Ovary (tissue), 9 donors: ENCODE measurements around the gene CTDSPL2. TPM values are rescaled to one million over a fixed set of nuclear protein-coding genes. Genes with fewer than 3 reads are reported as not detected.
A peak's percentile ranks its signal among the peaks of the same experiment; 100 is the strongest.
"Not testable (repeated sequence)": the region's sequence is repeated elsewhere in the genome, so short reads cannot be mapped to it uniquely, and the experiment has no call there.

Source experiments
- DNase-seq, 5 donors: peaks; one replicate each; pipeline ENCODE4 v3.0.0-alpha.2; 2019 to 2020
- H3K27ac ChIP-seq, 2 donors: fragments of 200-600 bp; one replicate each; pipeline versions ENCODE4 v1.5.1 to v1.8.0; 2019 to 2022
- H3K27me3 ChIP-seq: fragments of 200-600 bp; one replicate; pipeline ENCODE4 v1.8.0; 2022
- H3K36me3 ChIP-seq: fragments of 200-600 bp; sonication (generic); one replicate; pipeline ENCODE4 v1.5.1; 2019
- H3K4me1 ChIP-seq: one replicate; pipeline ENCODE4 v1.8.1; 2013; ENCODE audit warnings: mild to moderate bottlenecking, moderate library complexity; ENCODE audit not compliant: insufficient read depth
- H3K4me3 ChIP-seq: fragments of 200-600 bp; sonication (generic); one replicate; pipeline ENCODE4 v1.5.1; 2017
- H3K9me3 ChIP-seq, 2 donors: fragments of 200-600 bp in 1 of 2; sonication (generic) in 1 of 2; one replicate each; pipeline versions ENCODE4 v1.5.1 to v1.8.1; 2013 to 2019; ENCODE audit warnings: mild to moderate bottlenecking in 1 of 2, moderate library complexity in 1 of 2
- CTCF ChIP-seq, 3 donors: fragments of 450-650 bp in 2 of 3; fragments of 200-600 bp in 1 of 3; IDR thresholded peaks; one replicate each; pipeline versions ENCODE4 v1.5.1 to v1.8.0; 2016 to 2022; ENCODE audit warnings: antibody characterized with exemption in 3 of 3, mild to moderate bottlenecking in 1 of 3
- EP300 ChIP-seq: sonication (generic); formaldehyde crosslinking; IDR thresholded peaks from one replicate; pipeline ENCODE4 v1.6.1; 2017; ENCODE audit warnings: antibody characterized with exemption
- POLR2A ChIP-seq: fragments of 450-650 bp; IDR thresholded peaks from one replicate; pipeline ENCODE4 v1.6.1; 2017; ENCODE audit warnings: antibody characterized with exemption, mild to moderate bottlenecking, moderate library complexity
- WGBS, 3 donors: extraction: QIAGEN DNeasy Blood & Tissue Kit in 1 of 3; methylation state at CpG; one replicate each; pipeline versions ENCODE4 v1.1.5 to v1.1.7; 2013 to 2017; 5-methylcytosine and 5-hydroxymethylcytosine counted together
- intact Hi-C, 4 donors: fragments of 100-400 bp; cut with DNase I; formaldehyde crosslinking; loops; one replicate each; pipeline versions ENCODE4 v1.11.0 to v1.15.1; 2022 to 2023
- polyA plus RNA-seq, 2 donors: library from polyadenylated mRNA; stranded (reverse); fragments of 200-250 nt in 1 of 2; fragments of 350-450 nt in 1 of 2; fragmentation: Illumina TruSeq in 1 of 2; extraction: RNeasy Lipid Tissue Mini Kit (QIAGEN cat#74804) in 1 of 2; gene quantifications; one replicate each; pipeline ENCODE4 v1.2.3, GENCODE V29; 2013 to 2014
- total RNA-seq, 7 donors: library from RNA; depleted of rRNA in 2 of 7; stranded (reverse); fragments of >200 nt in 2 of 7; fragmentation: NEBNext Ultra II Directional in 3 of 7; extraction: Animal tissue kit (Norgen Biotek cat#: 25700) in 3 of 7; gene quantifications; one replicate each; pipeline versions ENCODE4 v1.1.0 to v1.2.4, GENCODE V29; 2016 to 2023
- donor health status: DM: no; HTN: no; CAD: no; lungs with moderate emphysema.
- donor health status: DM: no; HTN: no; CAD: no.
- donor health status: Bipolar disorder and iron deficiency.
- donor health status: DM: yes; HTN: yes; CAD: no.
- donor health status: DM: no; HTN: no; CAD: no.
- donor health status: DM: yes; HTN: yes; CAD: no.

CTDSPL2 gene
- total and polyA plus RNA-seq, 9 donors: 11.3 to 54.1 (median 46.9) TPM

GRCh38 chr15:44536962-44537734, 109.7 kb downstream of the CTDSPL2 start, which contains the start of gene EIF3J:
EIF3J (plus strand) TSS chr15:44537147; CDS start chr15:44537195, 48 bp downstream.
- H3K4me1 ChIP-seq: peaks cover 9% of the 10 kb centered on the region
- H3K27me3 ChIP-seq: no peaks in the 10 kb centered on the region
- no peaks in the 10 kb centered on the region for H3K36me3 ChIP-seq
- peak within 1 kb of the TSS; percentile 94 for H3K4me3 ChIP-seq
- WGBS, 3 donors: 0% methylated on average over 55 to 97 of the region's 97 CpGs
- DNase-seq: peak; percentile 94 to 97 (median 96)
- intact Hi-C loops: loop anchor here in 1 of 4 donors (5.0 kb wide), 1 partner anchor 110 kb away; the partner anchor contains the start of gene CTDSPL2
- H3K9me3 ChIP-seq: no peaks in the 10 kb centered on the region
- TF ChIP-seq EP300 (no peak), POLR2A (peak; percentile 28), CTCF (IDR thresholded peaks at IDR 0.05) (peak in 1 of 3 donors; percentile 11)
- H3K27ac ChIP-seq: peak within 1 kb of the TSS; percentile 89 to 97

- Histone ChIP-seq H3K4me1 (peaks cover 9% of the 10 kb centered on the region), H3K36me3 (no peaks in the 10 kb centered on the region), H3K9me3 (no peaks in the 10 kb centered on the region), H3K27ac (peak overlapping the region; percentile 89 to 97), H3K4me3 (peak overlapping the region; percentile 94), H3K27me3 (no peaks in the 10 kb centered on the region)
- WGBS, 3 donors: 4 to 9% (median 6%) methylated on average over 13 of the region's 13 CpGs
- DNase-seq: no peak
- intact Hi-C loops: loop anchor here in 1 of 4 donors (5.0 kb wide), 1 partner anchor 110 kb away; the partner anchor contains the start of gene CTDSPL2
- TF ChIP-seq CTCF (IDR thresholded peaks at IDR 0.05): no peak
- no peak for TF ChIP-seq POLR2A
- no peak for TF ChIP-seq EP300
These were observed 110.4 kb downstream of the CTDSPL2 start for GRCh38 chr15:44537735-44538240.

GRCh38 chr15:44541282-44541958, 114.0 kb downstream of the CTDSPL2 start:
- peaks cover 4% of the 10 kb centered on the region for H3K4me1 ChIP-seq
- H3K9me3 ChIP-seq: no peaks in the 10 kb centered on the region
- DNase-seq: no peak
- no peaks in the 10 kb centered on the region for H3K27me3 ChIP-seq
- no peak overlapping the region for H3K27ac ChIP-seq
- intact Hi-C loops: no loop called here
- TF ChIP-seq POLR2A (no peak), CTCF (IDR thresholded peaks at IDR 0.05) (no peak), EP300 (no peak)
- 82 to 89% (median 83%) methylated on average over 4 of the region's 4 CpGs for WGBS, 3 donors
- H3K36me3 ChIP-seq: no peaks in the 10 kb centered on the region
- no peak overlapping the region for H3K4me3 ChIP-seq

GRCh38 chr15:44542596-44542995, 115.2 kb downstream of the CTDSPL2 start:
- Histone ChIP-seq H3K27ac (no peak overlapping the region), H3K27me3 (no peaks in the 10 kb centered on the region), H3K36me3 (no peaks in the 10 kb centered on the region), H3K9me3 (no peaks in the 10 kb centered on the region), H3K4me3 (no peak overlapping the region), H3K4me1 (peaks cover 5% of the 10 kb centered on the region)
- no peak for DNase-seq
- no peak for TF ChIP-seq CTCF (IDR thresholded peaks at IDR 0.05)
- no peak for TF ChIP-seq POLR2A
- no peak for TF ChIP-seq EP300
- intact Hi-C loops: no loop called here

GRCh38 chr15:44544745-44545144, 117.3 kb downstream of the CTDSPL2 start:
- H3K27me3 ChIP-seq, intact Hi-C loops, H3K4me1 ChIP-seq, H3K4me3 ChIP-seq, H3K9me3 ChIP-seq, DNase-seq, H3K36me3 ChIP-seq, H3K27ac ChIP-seq: not testable (repeated sequence)
- WGBS, 3 donors: 92 to 94% (median 94%) methylated on average over 5 of the region's 5 CpGs
